ENCODE measurements around the gene ARSB. TPM values are rescaled to one million over a fixed set of nuclear protein-coding genes. Genes with fewer than 3 reads are reported as not detected.
A peak's percentile ranks its signal among the peaks of the same experiment; 100 is the strongest.

Gene ARSB
- total and polyA plus RNA-seq, 10 of the 15 experiments (the other 5 are each of a cell fraction or from before 2014, with no cell fraction given) = 1.2 to 8.2 (median 6.1) TPM

- TF ChIP-seq DPF2 (IDR thresholded peaks at IDR 0.05) (peak; percentile 55; the same call in 1 of the 2 replicates), ATF7 (IDR thresholded peaks at IDR 0.05; ENCODE audit: low read depth) (0 out of 2 replicates have a peak, but pooled peaks have one; percentile 46), ZNF207 (IDR thresholded peaks at IDR 0.05; ENCODE audit: borderline replicate concordance) (no peak), ZZZ3 (IDR thresholded peaks at IDR 0.05; ENCODE audit: control insufficient read depth, insufficient read length, low read depth) (no peak), SPI1 (IDR thresholded peaks at IDR 0.05; ENCODE audit: borderline replicate concordance, insufficient read depth, low read depth, low read length) (peak; percentile 61; the same call in 1 of the 2 replicates), EP300 (IDR thresholded peaks at IDR 0.05; ENCODE audit: borderline replicate concordance in 1 of 2, control insufficient read depth in 1 of 2, low read depth in 2 of 2, low read length in 2 of 2) (peak in 1 of 2 experiments; percentile 60; a peak in 1 of 4 replicates), SKIL (IDR thresholded peaks at IDR 0.05; ENCODE audit: low read depth, poor library complexity, severe bottlenecking) (peak; percentile 52), HDAC2 (IDR thresholded peaks at IDR 0.05) (no peak), REST (IDR thresholded peaks at IDR 0.05; ENCODE audit: low read depth, low read length) (no peak), NFIC (IDR thresholded peaks at IDR 0.05; ENCODE audit: low read depth, low read length) (peak; percentile 77), ZSCAN29 (IDR thresholded peaks at IDR 0.05) (peak; percentile 92), SMAD1 (IDR thresholded peaks at IDR 0.05; ENCODE audit: low read depth, partially characterized antibody) (no peak), POLR2AphosphoS5 (IDR thresholded peaks at IDR 0.05; ENCODE audit: low read length) (no peak)
- TF ChIP-seq, protein P1, sequence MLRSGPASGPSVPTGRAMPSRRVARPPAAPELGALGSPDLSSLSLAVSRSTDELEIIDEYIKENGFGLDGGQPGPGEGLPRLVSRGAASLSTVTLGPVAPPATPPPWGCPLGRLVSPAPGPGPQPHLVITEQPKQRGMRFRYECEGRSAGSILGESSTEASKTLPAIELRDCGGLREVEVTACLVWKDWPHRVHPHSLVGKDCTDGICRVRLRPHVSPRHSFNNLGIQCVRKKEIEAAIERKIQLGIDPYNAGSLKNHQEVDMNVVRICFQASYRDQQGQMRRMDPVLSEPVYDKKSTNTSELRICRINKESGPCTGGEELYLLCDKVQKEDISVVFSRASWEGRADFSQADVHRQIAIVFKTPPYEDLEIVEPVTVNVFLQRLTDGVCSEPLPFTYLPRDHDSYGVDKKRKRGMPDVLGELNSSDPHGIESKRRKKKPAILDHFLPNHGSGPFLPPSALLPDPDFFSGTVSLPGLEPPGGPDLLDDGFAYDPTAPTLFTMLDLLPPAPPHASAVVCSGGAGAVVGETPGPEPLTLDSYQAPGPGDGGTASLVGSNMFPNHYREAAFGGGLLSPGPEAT (IDR thresholded peaks at IDR 0.05; ENCODE audit: low read depth) = peak; percentile 82; the same call in 1 of the 2 replicates
- TF ChIP-seq, protein P2, sequence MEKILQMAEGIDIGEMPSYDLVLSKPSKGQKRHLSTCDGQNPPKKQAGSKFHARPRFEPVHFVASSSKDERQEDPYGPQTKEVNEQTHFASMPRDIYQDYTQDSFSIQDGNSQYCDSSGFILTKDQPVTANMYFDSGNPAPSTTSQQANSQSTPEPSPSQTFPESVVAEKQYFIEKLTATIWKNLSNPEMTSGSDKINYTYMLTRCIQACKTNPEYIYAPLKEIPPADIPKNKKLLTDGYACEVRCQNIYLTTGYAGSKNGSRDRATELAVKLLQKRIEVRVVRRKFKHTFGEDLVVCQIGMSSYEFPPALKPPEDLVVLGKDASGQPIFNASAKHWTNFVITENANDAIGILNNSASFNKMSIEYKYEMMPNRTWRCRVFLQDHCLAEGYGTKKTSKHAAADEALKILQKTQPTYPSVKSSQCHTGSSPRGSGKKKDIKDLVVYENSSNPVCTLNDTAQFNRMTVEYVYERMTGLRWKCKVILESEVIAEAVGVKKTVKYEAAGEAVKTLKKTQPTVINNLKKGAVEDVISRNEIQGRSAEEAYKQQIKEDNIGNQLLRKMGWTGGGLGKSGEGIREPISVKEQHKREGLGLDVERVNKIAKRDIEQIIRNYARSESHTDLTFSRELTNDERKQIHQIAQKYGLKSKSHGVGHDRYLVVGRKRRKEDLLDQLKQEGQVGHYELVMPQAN (conservative IDR thresholded peaks at IDR 0.05) = no peak
Observed at GRCh38 chr5:78845470-78845869, 139.6 kb downstream of the ARSB start (continued).

All from GM12878 (cell line).